ENCODE results near the gene DOCK3. TPM values are rescaled to one million over a fixed set of nuclear protein-coding genes. Genes with fewer than 3 reads are reported as not detected.

The DOCK3 gene
- total and polyA plus RNA-seq, 9 donors: 0.04 to 0.71 (median 0.27) TPM; not detected in 1

DNA sequence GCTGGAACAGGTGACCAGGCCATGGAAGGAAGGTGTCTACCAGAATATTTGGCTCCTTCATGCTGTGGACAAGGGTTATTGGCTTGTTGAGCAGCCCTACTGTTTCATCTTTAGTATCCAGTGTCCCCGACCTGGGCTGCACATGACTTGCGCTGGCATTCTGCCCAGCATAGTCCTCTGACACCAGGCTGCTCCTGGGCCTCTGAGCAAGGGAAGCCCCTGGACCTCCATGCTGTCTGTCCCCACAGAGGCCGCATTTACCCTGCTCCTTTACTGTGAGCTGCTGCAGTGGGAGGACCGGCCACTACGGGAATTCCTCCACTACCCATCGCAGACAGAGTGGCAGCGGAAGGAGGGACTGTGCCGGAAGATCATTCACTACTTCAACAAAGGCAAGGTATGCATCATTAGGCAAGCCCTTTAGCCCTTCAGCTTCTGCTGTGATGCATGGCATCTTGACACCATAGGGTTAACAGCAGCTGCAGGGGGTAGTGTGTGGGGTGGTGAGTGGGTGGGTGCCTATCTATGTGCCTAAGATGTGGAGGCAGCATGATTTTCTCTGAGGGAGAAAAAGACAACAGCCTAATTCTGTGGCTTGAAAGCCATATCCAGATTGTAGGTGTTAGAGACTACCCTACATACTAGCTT, 666.4 kb downstream of the DOCK3 start:
- no peak overlapping the region for H3K4me3 ChIP-seq
- peaks cover 4% of the 10 kb centered on the region for H3K4me1 ChIP-seq (ENCODE audit: insufficient read depth)
- no peak overlapping the region for H3K27ac ChIP-seq
- no peaks in the 10 kb centered on the region for H3K36me3 ChIP-seq
- intact Hi-C loops (cut with DNase I): no loop called here
- no peaks in the 10 kb centered on the region for H3K27me3 ChIP-seq
- 84 to 85% (median 84%) methylated on average over 8 of the region's 8 CpGs for WGBS, 3 donors
- no peak for DNase-seq
- TF ChIP-seq EP300 (IDR thresholded peaks at IDR 0.05): no peak
- no peak for TF ChIP-seq POLR2A (IDR thresholded peaks at IDR 0.05)
- TF ChIP-seq CTCF (IDR thresholded peaks at IDR 0.05): no peak
- no peaks in the 10 kb centered on the region for H3K9me3 ChIP-seq

- TF ChIP-seq POLR2A (IDR thresholded peaks at IDR 0.05): no peak
- TF ChIP-seq EP300 (IDR thresholded peaks at IDR 0.05): no peak
- TF ChIP-seq CTCF (IDR thresholded peaks at IDR 0.05): no peak
- intact Hi-C loops (cut with DNase I): no loop called here
- peaks cover 4% of the 10 kb centered on the region for H3K4me1 ChIP-seq (ENCODE audit: insufficient read depth)
- no peaks in the 10 kb centered on the region for H3K36me3 ChIP-seq
- no peaks in the 10 kb centered on the region for H3K27me3 ChIP-seq
- DNase-seq: no peak
- no peak overlapping the region for H3K27ac ChIP-seq
- 58 to 70% (median 64%) methylated on average over 7 of the region's 7 CpGs for WGBS, 3 donors
- H3K4me3 ChIP-seq: no peak overlapping the region
- no peaks in the 10 kb centered on the region for H3K9me3 ChIP-seq
These were observed 669.4 kb downstream of the DOCK3 start for GRCh38 chr3:51343918-51344687.

GRCh38 chr3:51350751-51351150, 676.0 kb downstream of the DOCK3 start:
- no peak overlapping the region for H3K4me3 ChIP-seq
- H3K27ac ChIP-seq: no peak overlapping the region
- intact Hi-C loops (cut with DNase I): no loop called here
- H3K4me1 ChIP-seq (ENCODE audit: insufficient read depth): no peaks in the 10 kb centered on the region
- DNase-seq: no peak
- no peaks in the 10 kb centered on the region for H3K36me3 ChIP-seq
- TF ChIP-seq CTCF (IDR thresholded peaks at IDR 0.05) (no peak), POLR2A (IDR thresholded peaks at IDR 0.05) (no peak), EP300 (IDR thresholded peaks at IDR 0.05) (no peak)
- H3K9me3 ChIP-seq: no peaks in the 10 kb centered on the region
- no peaks in the 10 kb centered on the region for H3K27me3 ChIP-seq
- 57 to 75% (median 74%) methylated on average over 1 of the region's 1 CpG for WGBS, 3 donors

- Histone ChIP-seq H3K27me3 (no peaks in the 10 kb centered on the region), H3K4me3 (no peak overlapping the region), H3K4me1 (ENCODE audit: insufficient read depth) (no peaks in the 10 kb centered on the region), H3K9me3 (no peaks in the 10 kb centered on the region), H3K36me3 (no peaks in the 10 kb centered on the region), H3K27ac (no peak overlapping the region)
- no peak for TF ChIP-seq POLR2A (IDR thresholded peaks at IDR 0.05)
- TF ChIP-seq EP300 (IDR thresholded peaks at IDR 0.05): no peak
- TF ChIP-seq CTCF (IDR thresholded peaks at IDR 0.05): no peak
- DNase-seq: no peak
- intact Hi-C loops (cut with DNase I): no loop called here
- WGBS, 3 donors: 78 to 82% (median 81%) methylated on average over 4 of the region's 4 CpGs
These were observed 678.4 kb downstream of the DOCK3 start for GRCh38 chr3:51353131-51353530.

All from ovary (tissue), 9 donors.